GM18868 (cell line): ENCODE measurements around the gene CHST3.

Experiments used
- ATAC-seq: cut with Tn5 transposase; IDR thresholded peaks from one replicate; pipeline ENCODE4 v1.9.1; 2021; ENCODE audit warnings: mild to moderate bottlenecking, moderate library complexity; ENCODE audit not compliant: unreplicated experiment

Gene CHST3

DNA sequence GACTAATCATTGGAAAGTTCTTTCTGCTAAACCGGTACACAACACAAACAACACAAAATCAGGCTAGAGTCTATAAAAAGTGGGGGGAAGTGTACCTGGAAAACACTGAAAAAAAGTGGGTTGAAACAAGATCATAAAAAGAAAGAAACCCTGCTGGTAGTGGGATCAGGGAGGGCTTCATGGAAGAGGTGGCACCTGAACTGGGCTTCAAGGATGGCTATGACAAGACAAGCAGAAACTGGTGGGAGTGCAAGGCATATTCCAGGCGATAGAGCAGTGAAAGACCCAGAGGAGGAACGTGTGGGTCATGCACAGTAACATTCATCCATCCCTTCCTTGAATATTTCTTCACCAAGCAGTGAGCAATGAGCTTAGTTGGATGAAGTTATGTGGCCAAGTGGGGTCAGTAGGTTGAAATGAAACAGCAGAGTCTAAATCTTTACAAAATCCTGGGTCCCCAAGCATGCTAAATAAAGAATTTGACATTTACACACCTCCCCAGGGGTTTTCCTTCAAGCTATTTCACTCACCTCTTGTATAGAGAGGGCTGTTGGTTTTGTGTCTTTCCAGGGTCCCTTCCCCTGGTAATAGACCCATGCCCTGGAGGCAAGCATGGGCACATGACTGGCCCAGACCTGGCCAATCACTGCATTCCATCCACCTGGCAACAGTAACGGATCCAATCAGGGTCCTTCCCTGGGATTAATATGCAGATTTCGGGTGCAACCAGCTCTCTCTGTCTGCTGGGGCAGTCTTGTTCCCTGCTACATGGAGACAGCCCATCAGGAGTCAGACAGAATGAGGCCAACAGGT is 86.0 kb downstream of the CHST3 start:
- no peak for ATAC-seq

DNA sequence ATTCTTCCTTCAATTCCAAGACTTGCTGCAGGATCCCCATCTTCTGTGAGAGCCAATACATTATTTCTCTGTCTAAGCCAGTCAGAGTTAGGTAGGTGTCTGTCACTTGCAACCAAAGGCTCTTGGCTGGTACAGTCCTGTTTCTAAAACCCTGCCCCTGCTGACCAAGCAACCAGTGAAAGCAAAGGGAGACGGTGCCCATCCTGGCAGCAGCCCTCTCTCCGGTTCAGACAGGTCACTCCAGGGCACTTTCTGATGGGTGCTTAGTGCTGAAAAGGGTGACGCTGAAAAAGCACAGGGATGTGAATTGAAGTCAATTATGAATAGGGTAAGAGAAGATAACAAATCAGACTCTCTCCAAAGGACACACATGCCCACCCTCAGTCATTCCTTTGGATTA is 86.7 kb downstream of the CHST3 start:
- ATAC-seq: no peak

DNA sequence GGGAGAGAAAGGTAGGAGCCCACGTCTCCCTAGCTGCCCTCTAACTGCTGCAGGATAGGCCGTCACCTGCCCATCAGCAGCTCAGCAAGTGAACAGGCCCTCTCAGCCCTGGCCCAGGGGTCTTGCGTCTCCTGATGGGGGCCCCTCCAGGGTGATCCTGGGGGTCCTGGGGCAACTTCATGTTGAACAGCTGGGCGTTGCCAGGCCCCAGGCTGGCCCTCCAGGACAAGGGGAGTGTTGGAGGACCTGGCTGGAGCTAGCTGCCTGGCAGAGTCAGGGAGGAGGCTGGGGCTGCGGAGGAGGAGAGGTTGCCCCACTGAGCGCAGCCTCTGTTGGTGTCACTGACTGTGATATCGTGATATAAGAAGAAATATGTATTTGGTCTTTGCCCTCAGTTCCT is 89.5 kb downstream of the CHST3 start:
- no peak for ATAC-seq

DNA sequence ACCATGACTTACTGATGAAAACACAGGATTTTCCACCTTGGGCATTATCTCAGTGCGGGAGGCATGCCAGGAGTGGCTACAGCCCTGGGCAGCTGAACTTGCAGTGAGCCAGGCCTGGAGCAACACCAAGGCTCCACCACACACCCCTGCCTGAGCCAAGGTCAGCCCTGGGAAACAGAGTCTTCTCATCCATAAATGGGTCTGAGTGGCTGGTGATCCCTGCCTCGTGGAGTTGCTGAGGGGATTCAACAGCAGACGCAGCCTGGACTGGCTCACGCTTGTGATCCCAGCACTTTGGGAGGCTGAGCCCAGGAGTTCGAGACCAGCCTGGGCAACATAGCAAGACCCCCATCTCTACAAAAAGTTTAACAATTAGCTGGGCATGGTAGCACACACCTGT is 91.9 kb downstream of the CHST3 start:
- no peak for ATAC-seq

DNA sequence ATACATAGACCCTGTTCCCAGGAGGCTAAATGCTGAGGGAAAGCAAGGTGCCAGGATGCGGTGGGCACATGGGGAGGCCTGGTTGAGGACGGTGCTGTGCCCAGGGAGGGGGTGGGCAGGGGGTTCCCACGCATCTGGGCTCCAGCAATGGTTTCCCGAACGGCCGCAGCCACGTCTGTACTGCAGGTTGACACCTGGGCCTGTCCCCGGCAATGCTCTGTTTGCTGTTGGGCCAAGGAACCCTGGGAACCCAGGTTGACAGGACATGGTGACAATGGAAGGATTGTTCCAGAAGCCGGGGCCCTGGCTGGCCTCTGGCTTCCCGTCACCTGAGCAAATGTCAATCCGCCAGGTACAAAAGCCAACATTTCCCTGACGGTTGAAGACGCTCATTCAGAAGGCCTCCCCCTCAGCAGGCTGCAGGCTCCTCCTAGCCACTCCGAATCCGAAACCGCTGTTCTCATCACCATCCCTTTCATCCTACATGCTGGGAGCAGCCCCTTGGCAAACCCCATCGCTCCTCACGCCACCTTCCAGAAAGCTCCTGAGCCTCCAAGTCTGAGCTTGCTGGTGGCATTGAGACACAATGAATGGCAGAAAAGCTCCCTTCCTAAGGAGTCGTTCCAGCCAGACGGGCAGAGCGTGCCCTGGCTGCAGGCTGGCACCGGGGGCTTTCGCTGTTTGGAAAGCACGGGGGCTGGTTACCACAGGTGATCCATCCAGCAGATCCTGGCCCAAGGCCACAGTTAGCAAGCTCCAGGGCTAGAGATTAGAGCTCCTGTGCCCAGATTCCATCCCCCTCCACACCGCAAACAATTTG is 92.9 kb downstream of the CHST3 start:
- no peak for ATAC-seq

DNA sequence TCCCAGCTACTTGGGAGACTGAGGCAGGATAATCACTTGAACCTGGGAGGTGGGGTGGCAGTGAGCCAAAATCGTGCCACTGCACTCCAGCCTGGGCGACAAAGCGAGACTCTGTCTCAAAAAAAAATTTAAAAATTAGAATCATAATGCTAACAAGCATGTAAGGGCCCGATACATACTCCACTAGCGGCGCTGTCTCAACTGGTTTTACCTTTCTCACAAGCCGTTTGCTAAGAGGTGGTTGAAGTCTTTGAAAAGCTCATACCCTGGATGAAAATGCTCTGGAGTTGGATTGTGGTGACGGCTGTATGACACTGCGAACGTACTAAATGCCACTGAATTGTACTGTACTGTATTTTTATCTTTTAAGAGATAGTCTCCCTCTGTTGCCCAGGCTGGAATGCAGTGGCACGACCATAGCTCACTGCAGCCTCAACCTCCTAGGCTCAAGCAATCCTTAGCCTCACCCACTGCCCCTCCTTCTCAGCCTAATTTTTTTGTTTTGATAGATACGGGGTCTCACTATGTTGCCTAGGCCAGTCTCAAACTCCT is 94.2 kb downstream of the CHST3 start:
- no peak for ATAC-seq

DNA sequence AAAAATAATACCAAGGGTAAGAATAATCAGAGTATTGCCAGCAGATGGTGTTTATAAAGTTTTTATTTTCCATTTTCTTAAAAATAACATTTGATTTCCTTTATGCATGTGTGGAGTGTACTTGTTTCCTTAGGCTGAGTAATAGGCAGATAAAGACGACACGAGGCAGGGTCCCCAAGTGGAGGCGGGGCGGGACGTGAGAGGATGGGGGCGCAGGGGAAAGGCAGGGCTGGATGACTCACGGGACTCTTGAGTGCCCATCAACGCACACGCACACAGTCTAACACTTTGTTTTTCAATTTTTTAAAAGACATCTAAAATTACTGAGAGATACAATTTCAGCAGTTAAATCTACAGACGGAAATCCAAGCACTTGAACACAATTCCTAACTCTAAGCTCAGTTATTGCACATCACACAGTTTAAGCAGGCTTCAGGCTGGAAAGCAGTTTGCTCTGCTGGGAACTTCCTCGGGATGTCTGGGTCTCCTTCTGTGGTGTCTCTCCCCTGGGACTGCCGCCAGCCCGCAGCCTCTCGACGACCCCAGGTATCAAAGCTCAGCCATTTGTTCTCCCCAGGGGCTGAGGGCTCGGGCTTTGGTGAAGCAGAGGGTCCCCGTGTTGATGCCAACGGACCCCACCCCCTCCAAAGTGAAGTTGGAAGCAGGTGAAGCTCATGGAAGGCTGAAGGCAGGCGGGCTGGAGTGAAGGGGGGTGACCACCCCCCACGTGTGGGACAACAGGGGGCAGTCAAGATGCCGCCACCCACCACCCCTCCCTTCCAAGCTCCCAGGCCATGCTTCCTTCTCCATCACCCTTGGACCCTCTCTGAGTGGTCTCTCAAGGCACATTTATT is 95.0 kb downstream of the CHST3 start:
- no peak for ATAC-seq

DNA sequence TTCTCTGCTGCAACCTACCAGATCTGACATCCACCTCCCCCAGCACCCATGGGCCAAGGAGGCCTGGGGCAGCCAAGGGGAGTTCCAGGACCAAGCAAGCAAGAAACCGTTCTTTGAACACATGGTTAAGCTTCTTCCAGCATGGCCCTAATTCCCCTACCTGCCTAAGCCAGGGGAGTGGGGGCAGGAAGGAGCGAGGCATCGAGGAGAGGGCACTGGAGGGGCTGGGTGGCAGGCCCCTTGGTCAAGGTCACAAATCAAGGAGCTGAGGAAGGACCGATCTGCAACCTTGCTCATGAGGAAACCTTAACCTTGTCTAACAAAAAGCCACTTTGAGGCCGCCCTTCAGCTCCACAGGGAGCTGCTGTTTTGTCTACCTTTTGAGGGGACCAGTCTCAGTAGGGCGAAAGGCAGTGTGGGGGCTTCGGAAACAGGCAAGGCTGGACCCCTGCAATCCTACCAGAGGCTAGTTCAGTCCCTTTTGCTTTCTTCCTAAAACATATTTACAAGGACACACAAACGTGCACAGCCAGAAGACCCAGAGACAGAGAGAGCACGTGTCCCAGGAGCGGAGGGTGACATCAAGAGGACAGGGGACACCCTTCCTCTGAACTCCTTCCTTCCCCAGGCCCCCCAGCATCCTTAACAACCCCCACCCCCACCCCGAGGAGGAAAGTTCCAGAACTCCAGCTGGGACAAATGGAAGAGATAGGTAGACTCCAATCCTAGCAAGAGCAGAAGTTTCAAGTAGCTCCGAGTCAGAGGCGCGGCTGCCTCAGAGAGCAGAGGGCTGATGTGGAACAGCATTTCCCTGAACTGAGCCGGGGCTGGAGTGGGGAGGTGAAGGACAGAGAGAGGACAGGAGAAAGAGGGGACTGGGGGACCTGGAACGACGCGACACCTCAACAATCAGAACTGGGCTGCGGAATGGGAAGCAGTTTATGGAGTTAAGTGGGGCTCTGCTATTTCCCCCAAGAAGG is 95.9 kb downstream of the CHST3 start:
- no peak for ATAC-seq

DNA sequence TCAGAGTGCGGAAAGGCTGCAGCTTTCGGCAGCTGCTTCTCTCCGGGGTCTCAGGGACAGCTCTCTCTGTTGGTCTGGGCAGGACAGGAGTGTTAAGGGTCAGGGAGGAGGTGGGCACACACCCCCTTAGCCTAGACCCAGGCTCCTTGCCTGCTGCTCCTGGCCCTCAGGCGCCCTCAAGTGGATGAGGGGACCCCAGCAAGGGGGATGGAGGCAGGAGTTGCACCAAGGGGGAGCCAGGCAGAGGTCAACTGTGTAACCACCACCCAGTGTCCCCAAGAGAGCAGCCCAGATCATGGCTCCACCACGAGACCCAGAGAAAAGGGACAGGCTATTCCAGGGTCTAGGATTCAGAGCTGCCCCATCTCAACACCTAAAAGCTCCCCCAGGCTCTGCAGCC is 97.3 kb downstream of the CHST3 start:
- no peak for ATAC-seq

DNA sequence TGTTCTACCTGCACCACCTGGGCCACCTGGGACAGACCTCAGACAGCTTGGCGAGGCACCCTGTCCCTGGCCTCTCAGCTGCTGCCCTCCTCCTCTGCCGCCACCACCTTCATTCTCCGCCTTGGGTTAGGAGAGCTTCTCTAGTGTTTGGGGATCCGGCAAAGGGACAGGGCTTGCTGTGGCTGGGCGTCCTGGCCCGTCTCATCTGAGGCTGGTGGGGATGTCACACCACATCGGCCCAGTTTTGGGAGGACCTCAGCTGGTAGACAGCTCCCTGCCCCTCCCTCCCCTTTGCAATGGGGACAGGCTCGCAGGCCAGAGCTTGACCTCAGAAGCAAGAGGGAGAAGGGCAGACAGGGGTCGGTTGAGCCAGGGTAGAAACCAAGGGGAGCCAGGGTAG is 97.7 kb downstream of the CHST3 start:
- no peak for ATAC-seq

DNA sequence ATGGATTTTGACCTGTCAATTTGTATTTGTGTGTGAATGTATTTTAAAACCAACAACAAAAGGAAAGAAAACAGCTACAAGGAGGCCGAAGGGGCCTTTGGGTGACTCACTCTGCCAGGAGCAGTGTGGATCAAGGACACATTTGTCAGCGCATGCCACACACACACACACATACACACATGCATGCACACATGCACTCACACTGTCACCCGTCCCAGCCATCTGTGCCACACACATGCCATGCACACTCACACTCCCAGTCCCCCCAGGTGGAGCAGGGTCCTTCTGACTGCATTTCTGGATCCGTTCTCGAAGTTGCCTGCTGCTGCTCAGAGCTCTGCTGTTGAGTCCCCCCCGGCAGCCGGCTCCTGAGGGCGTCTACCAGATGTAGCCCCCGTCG is 98.2 kb downstream of the CHST3 start:
- no peak for ATAC-seq
